GM19238 (cell line): ENCODE data around the gene RUNDC1.
A peak's percentile ranks its signal among the peaks of the same experiment; 100 is the strongest.
"Not testable (repeated sequence)": the region's sequence is repeated elsewhere in the genome, so short reads cannot be mapped to it uniquely, and the experiment has no call there.

Source experiments
- DNase-seq: peaks from one replicate; pipeline ENCODE4 v3.0.0; 2011; ENCODE audit warnings: low spot score; ENCODE audit not compliant: insufficient read length

Gene RUNDC1

DNA sequence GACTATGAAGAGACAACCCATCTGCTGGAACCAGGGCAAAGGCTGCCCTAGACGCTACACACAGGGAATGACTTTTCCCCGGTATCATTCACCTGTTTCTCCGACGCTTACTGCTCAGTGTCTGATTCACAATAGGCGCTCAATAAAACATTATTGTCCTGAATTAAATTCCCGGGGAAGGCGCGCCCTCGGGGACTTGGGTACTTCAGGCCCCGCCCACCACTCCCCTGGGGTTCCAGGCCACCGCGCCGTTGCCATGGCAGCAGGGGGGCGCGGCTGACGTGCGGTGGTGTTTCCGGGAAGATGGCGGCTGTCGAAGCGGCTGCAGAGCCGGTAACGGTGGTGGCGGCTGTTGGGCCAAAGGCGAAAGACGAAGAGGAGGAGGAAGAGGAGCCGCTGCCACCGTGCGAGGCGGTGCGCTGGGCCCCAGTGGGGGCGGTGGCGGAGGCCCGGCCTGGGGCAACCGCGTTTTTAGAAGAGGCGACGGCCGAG, at the start of gene RUNDC1:
RUNDC1 (plus strand) TSS at position 292 of the 492 bp plus-strand sequence; CDS start at position 304, 12 bp downstream.
- peak; percentile 91 for DNase-seq

DNA sequence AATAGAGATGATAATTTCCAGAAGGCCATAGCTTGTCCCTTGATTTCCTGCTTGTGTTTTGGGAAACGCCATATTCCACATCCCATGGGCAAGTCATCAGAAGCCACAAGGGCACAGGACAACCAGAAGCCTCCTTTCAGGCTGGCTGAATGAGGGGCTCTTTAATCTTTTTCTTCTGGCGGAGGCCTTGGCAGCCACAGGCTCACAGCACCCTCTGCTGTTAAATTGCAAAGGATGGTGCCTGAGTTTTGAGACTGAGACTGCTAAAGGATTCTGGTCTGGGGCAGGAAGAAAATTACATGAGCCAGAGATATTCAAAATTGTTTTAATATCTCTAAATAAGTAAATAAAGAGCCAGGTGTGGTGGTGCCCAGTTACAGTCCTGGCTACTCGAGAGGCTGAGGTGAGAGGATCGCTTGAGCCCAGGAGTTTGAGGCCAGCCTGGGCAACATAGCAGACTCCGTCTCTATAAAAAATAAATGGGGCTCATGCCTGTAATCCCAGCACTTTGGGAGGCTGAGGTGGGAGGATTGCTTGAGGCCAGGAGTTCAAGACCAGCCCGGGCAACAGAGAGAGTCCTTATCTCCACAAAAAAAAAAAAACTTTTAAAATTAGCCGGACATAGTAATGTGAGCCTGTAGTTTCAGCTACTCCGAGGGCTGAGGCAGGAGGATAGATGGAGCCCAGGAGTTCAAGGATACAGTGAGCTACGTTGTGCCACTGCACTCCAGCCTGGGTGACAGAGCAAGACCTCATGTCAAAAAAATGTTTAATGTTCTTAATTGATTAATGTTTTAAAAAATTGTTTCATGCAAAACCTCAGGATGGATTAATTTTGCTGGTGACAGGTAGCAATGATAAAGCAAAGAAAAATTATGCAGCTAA, 42.4 kb upstream of the RUNDC1 start:
- DNase-seq, result peak; percentile 16

DNA sequence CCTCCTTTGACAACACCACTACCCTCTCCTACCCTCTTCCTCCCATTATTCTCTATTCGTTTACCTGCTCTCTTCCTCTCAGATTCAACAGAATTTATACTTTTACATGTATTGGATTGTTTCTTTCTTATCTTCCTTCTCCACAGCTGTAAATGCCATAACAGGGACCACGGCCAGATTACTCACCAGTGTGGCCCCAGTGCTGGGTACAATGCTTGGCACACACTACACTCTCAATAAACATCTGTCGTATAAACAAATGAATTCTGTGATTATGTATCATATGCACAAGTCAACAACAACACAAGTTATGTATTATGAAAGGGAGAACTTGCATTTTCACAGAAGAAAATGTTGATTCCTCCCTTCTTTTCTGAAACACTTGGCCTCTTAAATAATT, 36.2 kb upstream of the RUNDC1 start:
- DNase-seq, result no peak

DNA sequence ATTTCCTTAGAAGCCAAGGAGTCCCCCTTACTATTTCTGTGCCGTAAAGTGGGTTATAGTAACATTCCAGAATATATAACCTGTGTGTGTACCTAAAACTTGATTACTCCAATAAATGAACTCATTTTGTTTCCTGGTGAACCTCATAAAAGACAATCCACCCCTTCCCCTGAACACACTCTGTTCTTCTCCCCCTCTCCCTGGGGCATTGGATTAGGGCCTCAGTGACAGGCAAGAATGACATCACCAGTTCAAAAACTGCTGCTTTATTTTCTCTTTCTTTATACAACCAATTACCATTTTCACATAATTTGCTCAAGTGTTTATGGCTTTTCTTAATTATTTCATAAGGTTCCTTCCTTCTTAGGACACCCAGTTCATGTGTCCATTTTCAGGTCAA, 33.6 kb upstream of the RUNDC1 start:
- no peak for DNase-seq

DNA sequence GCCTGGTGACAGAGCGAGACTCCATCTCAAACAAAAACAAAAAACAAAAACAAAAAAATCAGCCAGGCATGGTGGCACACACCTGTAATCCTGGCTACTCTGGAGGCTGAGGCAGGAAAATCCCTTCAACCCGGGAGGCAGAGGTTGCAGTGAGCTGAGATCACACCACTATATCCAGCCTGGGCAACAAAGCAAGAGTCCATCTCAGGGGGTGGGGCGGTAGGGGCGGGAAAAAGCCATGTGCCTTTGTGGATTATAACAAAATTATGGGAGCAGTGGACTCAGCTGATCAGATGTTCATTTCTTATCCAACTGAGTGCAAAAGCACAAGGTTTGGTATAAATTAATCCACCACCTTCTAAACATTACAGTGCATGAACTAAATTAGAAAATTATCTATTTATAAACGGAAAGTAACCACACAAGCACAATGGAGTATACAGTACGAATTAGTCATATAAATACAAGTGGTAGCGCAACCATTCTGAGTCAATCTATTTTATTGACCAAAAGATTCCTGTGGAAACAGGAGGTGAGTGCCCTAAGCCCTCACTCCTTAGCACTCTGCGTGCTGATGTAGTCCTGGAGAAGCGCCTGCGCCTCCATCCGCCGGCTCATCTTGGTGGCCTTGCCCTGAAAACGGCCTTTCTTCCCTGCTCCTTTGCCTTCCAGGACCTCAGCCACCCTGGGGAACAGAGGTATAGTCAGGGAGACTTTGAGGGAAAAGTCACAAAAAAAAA, 30.2 kb upstream of the RUNDC1 start:
- no peak for DNase-seq

DNA sequence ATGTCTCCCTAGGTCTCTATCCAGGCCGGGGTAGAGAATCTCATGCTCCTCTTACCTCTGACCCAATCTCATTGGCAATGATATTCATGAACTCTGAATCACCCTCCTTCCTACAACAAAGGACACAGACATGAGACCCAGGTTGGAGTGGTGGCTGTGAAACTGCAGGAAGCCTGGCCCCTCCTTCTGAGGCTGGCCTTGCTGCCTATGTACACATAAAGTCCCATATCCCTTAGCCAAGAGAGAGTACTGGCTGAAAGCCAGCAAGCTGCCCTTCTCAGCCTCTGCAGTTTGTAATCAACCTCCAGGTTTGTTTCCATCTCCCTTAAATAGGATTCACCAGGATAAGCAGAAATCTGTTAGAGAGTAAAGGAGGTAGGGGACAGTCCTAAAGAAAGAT, 26.7 kb upstream of the RUNDC1 start:
- DNase-seq, result no peak

DNA sequence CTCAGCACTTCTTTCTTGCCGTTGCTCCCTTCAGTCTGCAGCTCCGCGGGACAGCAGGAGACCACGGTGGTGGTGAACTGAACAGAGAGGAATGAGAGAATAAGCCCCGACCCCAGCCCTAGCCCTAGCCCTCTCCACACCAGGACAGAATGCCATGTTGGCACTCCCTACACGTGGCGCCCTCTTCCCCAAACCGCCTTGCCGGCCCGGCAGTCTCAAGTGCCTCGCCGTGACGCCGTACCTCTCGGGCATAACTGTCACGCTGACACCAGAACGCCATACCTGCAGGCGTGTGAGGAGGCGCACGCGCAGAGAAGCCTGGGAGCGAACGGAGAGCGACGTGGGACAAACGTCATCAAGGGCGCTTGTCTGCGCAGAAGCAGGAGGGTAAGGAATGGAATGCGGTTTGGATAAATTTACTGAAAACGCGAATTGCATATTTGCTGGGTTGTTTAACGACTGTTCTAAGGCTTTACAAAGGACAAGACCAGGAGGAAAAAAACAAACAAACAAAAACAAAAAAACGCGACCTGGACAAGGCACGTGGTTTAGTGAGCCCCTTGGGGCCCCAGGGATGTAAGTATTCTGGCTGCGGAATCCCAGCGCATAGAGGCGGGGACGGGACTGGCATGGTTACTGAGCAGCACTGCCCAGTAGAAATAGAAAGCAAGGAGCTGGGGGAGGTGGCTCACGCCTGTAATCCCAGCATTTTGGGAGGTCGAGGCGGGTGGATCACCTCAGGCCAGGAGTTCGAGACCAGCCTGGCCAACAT, 16.0 kb upstream of the RUNDC1 start, which contains the start of gene AARSD1:
AARSD1 (minus strand) TSS at position 294 of the 772 bp plus-strand sequence; CDS start at position 280, 14 bp downstream.
- peak; percentile 82 for DNase-seq

DNA sequence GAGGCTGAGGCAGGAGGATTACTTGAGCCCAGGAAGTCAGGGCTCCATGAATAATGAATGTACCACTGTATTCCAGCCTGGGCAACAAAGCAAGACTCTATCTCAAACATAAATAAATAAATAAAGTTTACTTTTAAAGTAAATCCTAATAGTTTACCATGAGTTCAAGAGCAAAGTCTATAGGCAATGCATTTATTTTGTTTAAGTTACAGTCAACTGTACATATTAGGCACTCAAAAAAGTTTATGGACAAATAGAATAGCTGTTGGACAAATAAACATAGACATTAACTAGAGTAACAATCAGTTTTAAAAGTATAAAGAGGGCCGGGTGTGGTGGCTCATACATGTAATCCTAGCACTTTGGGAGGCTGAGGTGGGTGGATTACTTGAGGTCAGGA, 12.4 kb upstream of the RUNDC1 start:
- DNase-seq, result no peak

DNA sequence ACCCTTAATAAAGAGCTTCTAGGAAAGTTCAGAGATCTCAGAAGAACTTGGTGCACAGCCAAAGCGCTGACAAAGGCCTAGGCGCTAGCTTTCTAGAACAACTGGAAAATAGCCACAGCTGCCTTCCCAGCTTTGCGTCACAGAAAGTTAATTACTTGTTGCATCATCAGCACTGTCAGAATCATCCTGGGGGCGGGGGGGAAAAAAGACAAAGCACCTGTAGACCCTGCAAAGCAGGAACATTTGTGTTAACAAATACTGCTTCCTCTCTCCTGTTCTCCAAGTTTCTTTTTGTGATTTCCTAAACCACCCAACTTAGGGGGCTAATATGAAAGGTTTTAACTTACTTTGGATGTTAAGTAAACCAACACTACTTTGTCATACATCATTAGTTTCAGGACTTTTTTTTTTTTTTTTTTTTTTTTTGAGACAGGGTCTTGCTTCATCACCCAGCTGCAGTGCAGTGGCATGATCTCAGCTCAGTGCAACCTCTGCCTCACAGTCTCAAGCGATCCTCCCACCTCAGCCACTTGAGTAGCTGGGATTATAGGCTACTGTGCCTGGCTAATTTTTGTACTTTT, 11.3 kb upstream of the RUNDC1 start:
- DNase-seq, result no peak

DNA sequence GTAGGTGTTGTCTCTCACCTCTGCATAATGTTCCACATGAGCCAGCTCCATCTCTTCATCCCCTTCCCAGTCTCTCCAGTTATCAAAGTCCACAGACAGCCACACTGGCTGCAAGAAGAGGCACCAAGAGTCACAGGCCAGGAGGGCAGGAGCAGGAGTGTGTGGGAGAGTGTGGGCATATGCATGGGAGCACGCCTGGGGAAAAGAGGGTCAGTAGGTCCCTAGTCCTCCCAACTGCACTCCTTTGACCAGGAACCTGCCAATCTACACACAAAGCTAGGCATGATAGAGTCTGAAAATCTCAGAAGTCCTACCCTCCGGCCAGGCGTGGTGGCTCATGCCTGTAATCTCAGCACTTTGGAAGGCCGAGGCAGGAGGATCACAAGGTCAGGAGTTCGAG, 8.8 kb upstream of the RUNDC1 start:
- no peak for DNase-seq

DNA sequence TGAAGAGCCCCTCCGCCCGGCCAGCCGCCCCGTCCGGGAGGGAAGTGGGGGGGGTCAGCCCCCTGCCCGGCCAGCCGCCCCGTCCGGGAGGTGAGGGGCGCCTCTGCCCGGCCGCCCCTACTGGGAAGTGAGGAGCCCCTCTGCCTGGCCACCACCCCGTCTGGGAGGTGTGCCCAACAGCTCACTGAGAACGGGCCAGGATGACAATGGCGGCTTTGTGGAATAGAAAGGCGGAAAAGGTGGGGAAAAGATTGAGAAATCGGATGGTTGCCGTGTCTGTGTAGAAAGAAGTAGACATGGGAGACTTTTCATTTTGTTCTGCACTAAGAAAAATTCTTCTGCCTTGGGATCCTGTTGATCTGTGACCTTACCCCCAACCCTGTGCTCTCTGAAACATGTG, 7.0 kb upstream of the RUNDC1 start:
- DNase-seq, result not testable (repeated sequence)

DNA sequence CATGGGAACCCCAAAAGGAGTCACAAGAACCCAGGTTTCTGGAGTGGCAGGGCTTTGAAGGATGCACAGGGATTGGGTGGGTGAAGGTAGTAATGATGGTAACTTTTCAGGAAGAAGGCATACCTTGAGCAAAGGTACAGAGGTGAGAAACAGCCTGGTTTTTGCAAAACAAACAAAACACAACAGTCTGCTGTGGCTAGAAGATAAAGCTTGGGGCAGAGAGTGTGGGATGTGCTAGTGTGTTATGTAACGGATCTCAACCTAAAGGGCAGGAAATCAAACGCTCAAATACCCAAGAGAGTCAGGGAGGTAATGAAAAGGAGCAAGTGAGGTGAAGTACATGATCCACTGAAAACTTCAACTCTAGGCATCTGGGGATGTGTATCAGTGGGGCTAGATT, 5.1 kb upstream of the RUNDC1 start:
- DNase-seq, result no peak

DNA sequence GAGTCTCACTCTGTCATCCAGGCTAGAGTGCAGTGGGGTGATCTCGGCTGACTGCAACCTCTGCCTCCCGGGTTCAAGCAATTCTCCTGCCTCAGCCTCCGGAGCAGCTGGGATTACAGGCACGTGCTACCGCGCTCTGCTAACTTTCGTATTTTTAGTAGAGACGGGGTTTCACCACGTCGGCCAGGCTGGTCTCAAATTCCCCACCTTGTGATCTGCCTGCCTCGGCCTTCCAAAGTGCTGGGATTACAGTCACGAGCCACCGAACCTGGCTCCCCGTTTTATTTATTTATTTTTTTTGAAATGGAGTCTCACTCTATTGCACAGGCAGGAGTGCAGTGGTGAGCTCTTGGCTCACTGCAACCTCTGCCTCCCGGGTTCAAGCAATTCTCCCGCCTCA, 4.7 kb upstream of the RUNDC1 start:
- not testable (repeated sequence) for DNase-seq

DNA sequence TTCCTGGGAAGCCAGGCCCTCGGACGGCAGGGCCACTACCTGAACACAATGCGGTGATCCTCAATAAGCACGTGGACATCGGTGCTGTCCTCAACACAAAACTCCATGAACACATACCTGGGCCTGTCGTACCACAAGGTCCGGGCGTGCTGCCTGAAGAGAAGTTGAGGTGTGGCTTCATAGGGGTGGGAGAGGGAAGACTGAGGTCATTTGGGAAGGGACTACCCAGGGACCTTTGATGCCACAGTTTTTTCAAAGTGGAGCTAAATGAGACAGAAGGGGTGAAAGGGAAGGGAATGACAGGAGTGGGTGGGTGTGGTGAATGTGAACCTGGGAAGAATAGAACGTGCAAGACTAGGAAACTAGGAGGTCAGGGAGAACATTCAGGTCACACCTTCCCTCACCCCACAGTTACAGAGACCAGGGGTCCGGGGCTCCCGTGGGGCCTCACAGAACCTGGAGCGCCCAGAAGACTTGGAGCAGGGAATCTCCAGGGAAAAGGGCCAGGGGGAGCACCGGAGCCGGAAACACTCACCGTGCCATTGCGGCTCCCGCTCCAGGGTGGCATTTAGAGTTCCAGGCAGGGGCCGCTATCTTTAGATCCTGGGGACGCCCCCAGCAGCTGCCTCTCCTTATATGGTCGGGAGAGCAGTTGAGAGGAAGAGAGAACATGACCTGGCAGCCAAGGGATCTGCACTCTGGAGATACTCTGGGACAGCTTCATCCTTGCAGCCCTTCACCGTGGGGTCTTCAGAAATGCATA, 673 bp upstream of the RUNDC1 start, which contains the start of gene PTGES3L:
PTGES3L (minus strand) TSS at position 570 of the 763 bp plus-strand sequence; CDS start at position 543, 27 bp downstream.
- peak; percentile 62 for DNase-seq

DNA sequence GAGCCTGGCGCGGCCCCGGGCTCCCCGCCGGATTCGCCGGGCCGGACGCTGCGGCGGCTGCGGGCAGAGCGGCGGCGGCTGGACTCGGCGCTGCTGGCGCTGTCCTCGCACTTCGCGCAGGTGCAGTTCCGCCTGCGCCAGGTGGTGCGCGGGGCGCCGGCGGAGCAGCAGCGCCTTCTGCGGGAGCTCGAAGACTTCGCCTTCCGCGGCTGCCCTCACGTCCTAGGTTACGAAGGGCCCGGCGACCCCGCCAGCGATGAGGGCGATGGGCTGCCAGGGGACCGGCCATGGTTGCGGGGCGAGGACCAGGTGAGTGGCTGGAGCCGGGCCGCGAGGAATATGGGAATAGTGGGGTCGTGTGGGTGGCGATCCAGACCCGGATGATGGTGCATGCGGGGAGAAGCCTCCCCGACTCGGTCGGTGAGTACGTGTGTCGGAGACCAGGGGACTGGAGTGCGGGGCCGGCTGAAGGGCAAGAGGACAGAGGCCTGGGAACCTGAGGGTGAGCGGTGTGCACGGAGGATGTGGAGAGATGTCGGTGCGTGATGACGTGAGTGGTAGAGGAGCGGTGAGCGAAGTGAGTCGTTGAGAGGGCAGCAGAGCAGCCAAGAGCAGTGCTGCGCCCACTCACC, 517 bp downstream of the RUNDC1 start:
- peak; percentile 52 for DNase-seq

DNA sequence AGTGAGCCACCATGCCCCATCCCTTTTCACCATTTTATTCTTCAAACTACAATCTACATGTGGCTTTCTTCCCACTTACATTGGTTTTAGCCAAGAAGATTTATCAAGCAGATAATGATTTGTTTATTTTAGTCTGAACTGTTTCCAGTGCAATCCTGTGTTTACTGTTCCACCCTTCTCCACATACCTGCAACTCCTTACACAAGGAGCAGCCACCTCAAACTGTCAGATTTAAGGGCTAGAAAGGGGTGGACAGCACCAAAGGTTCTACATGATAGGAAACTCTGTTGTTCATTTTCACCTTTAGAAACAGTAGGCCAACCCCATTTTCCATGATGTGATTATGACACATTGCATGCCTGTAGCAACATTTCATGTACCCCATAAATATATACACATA, 1.9 kb downstream of the RUNDC1 start:
- DNase-seq, result no peak

DNA sequence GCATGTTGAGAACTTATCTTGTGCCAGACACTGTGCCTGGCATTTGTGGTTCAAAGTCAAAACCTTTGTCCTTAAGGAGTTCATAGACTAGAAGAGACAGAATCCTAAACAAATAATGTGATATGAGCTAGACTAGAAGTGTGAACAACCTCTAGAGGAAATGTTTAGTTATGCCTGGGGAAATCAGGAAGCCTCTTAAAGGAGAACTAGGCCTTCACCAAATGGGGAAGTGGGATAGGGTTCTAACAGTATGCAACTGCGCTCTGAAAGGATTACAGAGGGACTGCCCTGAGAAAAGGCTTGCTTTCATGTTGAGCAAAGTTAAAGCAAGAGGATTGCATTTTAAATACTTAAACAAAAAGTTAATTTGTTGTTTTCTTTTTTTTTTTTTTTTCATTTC, 4.9 kb downstream of the RUNDC1 start:
- peak; percentile 71 for DNase-seq

DNA sequence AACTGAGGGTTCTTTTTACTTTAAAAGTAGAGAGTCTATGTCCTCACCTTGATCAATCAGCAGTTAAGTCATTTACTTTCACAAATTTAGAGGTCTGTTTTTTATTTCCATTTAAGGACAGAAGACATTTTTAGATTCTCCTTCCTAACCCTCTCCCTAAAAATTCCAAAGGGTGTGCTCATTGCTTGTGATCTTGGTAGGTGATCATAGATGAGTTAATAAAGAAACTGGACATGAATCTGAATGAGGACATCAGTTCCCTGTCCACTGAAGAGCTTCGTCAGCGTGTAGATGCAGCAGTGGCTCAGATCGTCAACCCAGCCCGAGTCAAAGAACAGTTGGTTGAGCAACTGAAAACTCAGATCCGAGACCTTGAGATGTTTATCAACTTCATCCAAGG, 8.8 kb downstream of the RUNDC1 start:
- no peak for DNase-seq

DNA sequence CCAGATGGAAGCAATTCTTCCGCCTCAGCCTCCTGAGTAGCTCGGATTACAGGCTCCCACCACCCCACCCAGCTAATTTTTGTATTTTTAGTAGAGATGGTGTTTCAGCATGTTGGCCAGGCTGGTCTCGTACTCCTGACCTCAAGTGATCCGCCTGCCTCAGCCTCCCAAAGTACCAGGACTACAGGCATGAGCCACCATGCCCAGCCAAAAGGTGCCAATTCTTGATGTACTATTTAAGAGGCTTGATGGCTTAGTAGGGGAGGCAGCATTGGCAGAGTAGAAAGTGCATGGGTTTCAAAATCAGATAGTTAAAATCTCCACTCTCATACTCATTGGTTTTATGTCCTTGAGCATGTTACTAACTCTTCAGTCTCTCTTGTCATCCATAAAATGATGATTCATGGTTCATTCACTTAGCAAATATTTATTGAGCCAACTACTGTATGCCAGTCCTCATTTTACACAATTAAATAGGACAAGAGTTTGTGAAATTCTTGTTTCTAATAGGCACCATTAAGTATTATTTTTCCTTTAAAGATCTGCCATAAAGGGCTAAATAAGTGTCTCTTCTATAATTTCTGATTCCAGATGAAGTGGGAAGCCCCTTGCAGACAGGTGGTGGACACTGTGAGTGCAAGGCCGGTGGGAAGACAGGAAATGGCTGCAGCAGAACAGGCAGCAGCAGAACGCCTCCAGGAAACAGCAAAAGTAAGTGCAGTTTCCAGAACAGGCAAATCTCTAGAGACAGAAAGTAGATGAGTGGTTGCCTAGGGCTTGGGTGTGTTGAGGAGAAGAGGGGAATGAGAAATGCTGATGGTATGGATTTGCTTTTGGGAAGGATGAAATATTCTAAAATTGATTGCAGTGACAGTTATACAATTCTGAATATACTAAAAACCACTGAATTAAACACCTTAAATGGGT, 9.6 kb downstream of the RUNDC1 start:
- DNase-seq, result no peak
